ENCODE data around the gene ST3GAL4.
"Not testable (repeated sequence)": the region's sequence is repeated elsewhere in the genome, so short reads cannot be mapped to it uniquely, and the experiment has no call there.

Gene ST3GAL4

DNA sequence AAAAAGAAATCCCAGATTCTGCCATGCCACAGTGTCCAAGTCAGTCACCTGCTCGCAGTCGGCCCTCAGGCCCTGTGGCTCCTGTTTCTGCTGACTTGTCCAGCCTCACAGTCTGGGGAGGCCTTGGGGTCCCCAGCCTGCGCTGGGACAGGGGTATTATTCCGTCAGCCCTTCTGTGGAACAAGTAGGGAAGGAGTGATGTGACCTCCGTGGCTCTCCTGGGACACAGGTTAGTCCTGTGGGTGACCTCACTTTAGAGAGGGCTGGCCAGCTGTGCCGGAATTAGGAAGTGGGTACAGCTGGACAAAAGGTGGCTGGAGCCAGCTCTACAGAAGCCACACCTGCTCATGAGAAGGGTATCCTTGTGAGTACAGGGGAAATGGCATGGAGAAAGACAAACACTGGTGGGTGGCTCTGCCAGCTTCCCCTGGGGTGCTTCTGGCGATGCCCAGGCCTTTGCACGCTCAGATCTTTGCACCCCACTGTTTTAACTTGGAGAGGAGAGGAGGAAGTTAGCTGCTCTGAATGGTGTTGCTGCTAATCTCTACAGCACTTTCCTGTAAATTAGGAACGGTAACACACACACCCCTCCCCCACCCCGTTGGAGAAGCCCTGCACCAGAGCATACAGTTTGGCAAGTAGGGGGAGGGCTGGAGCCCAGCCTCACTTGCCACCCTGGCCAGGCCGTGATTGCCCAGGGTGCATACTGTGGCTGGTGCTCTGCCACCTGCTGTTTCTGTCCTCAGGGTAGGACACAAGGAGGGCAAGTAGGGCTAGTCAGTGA lies 13.0 kb downstream of the ST3GAL4 start:
- TF ChIP-seq, protein P1, sequence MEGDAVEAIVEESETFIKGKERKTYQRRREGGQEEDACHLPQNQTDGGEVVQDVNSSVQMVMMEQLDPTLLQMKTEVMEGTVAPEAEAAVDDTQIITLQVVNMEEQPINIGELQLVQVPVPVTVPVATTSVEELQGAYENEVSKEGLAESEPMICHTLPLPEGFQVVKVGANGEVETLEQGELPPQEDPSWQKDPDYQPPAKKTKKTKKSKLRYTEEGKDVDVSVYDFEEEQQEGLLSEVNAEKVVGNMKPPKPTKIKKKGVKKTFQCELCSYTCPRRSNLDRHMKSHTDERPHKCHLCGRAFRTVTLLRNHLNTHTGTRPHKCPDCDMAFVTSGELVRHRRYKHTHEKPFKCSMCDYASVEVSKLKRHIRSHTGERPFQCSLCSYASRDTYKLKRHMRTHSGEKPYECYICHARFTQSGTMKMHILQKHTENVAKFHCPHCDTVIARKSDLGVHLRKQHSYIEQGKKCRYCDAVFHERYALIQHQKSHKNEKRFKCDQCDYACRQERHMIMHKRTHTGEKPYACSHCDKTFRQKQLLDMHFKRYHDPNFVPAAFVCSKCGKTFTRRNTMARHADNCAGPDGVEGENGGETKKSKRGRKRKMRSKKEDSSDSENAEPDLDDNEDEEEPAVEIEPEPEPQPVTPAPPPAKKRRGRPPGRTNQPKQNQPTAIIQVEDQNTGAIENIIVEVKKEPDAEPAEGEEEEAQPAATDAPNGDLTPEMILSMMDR (IDR thresholded peaks at IDR 0.05) = 0 out of 2 replicates have a peak, but pooled peaks have one; percentile 7
- H3K27ac ChIP-seq = not testable (repeated sequence)

DNA sequence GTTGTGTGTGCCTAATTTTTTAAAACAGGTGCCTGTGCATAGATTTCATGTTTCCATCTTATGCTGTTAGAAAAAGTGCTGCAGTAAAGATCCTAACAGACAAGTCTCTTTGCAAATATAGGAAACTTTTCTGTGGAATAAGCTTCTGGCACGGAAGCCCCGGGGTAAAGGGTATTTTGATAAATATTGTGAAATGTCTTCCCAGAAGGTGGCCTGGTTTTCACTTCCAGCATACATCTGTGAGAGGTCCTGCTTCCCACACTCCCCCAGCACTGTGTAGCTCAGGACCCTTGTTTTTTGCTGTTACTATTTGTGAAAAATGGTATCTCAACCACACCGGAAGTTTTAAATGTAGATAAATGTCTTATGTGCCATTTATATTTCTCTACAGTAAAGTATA lies 14.5 kb downstream of the ST3GAL4 start:
- TF ChIP-seq, protein P1 (IDR thresholded peaks at IDR 0.05) = no peak
- TF ChIP-seq ZFX (IDR thresholded peaks at IDR 0.05; ENCODE audit: borderline replicate concordance) = no peak
- H3K27ac ChIP-seq = no peak overlapping the region

DNA sequence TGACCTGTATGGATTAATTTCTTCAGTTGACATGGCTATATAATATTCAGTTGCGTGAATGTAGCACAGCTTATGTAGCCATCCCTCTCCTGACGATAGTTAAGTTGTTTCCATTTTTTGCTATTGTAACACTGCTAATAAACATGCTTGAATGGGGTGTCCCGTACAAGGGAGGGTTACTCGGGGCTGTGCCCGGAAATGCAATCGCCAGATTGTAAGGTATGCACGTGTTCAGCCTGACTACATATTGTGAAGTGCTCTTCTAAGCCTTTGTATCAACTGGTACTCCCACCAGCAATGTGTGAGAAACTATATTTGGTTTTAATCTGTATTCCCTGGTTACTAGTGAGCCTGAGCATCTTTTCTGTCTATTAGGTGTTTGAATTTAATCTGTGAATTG lies 16.1 kb downstream of the ST3GAL4 start:
- TF ChIP-seq, protein P1 (IDR thresholded peaks at IDR 0.05) = no peak
- TF ChIP-seq ZFX (IDR thresholded peaks at IDR 0.05; ENCODE audit: borderline replicate concordance) = no peak
- H3K27ac ChIP-seq = no peak overlapping the region

DNA sequence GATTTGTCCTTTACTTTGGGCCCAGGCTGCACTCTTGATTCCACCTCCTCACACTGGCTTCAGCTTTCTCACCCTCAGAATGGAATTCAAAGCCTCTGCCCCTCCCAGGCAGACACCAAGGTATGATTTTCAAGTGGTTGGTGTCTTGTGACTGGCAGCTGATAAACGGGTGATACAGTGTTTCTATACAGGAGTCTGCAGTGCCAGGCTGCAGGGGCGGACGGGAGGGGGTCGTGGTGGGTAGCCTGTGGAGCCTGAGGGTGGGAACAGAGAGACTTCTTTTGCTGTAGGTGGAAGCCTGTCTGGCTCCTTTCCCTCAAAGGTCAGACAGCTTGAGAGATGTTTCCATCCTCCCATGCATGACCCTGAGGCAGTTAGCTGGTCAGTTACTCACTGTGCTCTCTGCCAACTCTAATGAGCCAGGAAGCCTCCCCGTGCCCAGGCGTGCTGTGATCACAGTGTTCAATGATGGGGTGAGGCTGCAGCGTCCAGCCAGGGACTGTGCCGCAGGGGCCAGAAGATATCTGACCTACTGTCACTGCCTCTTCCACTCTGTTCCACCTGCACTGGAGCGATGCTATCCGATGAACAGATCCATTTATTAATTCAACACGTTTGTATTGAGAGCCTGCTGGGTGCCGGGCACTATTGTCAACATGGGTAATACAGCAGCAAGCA lies 18.0 kb downstream of the ST3GAL4 start:
- not testable (repeated sequence) for H3K27ac ChIP-seq

DNA sequence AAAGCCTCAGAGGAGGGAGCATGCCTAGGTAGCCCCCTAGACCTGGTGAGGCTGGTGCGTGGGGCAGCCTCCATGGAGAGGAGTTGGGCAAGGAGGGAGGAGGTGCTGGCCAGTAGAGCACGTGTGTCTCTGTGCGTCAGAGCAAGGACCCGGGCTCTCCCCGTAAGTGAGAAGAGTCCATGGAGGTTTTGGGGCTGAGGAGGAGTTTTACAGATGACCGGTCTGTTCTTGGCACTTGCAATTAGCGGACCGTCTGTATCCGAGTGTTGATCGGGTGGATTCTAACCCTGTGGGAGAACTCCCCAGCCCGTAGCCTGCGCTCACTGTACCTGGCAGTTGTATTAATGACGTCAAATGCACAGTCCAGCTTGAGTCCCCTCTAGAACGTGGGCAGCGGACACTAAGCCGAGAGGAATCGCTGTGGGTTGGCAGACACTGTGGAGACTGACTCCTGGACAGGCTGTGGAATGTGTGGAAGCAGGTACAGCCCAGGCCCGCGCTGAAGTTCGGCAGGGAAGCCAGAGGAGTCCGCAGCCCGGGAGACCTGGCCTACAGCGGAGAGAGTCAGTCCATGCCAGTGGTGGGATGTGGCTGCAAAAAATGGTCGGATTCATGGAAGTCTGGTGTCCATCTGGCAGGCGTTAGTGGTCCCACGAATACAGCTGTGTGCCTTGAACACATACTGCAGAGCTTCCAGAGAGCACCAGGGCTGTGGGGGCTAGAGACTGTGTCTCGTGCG lies 19.2 kb downstream of the ST3GAL4 start:
- H3K27ac ChIP-seq = not testable (repeated sequence)

DNA sequence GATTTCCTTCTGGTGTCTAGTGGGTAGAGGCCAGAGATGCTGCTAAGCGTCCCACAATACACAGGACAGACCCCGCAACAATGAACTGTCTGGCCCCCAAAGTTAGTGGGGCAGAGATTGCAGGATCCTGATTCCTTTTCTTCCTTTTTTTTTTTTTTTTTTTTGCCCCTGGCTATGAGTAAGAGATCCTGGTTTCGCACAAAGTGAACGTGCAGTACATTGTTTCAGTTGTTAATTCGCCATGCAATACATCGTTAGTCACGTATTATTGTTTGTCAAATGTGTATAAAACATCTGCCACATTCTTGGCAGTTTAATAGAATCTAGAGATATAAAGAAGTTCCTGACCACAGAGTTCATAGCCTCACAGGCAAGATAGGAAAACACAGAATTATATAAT lies 20.2 kb downstream of the ST3GAL4 start:
- TF ChIP-seq ZFX (IDR thresholded peaks at IDR 0.05; ENCODE audit: borderline replicate concordance) = no peak
- TF ChIP-seq, protein P1 (IDR thresholded peaks at IDR 0.05) = no peak
- H3K27ac ChIP-seq = no peak overlapping the region

DNA sequence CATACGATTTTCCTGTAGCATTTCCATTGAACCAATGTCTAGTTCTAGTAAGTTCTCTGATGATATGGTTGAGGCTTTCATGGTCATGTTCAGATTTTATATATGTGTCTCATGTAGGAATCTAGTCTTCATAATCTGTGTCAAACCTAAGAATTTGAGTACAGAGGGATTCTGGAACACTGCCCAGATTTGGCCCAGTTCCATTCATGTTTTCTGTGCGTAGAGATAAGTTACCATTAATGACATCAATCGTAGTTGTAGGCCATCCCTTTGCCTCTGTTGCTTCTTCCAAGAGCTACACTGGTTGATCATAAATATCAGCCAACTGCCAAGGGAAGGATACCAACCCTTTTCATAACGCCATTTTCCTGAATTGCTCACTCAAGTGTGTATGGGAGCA lies 23.3 kb downstream of the ST3GAL4 start:
- H3K27ac ChIP-seq = no peak overlapping the region
- TF ChIP-seq, protein P1 (IDR thresholded peaks at IDR 0.05) = no peak
- no peak for TF ChIP-seq ZFX (IDR thresholded peaks at IDR 0.05; ENCODE audit: borderline replicate concordance)

DNA sequence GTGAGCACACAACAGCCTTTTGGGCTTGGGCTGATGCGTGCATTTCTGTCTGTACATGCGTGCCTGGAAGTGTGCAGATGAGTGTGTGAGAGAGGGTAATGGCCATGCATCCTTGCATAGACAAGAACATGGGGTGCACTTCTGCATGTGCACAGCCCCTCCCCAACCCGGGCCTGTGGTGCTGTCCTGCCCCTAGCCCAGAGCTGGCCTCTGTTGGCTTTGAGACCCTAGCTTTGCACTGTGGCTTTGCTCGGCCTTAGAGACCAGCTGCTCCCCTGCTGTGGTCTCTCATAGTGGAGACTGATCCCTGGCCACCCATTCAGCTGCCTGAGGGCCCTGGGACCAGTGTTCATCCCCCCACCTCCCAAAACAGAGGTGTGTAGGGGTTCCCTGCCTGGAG lies 25.4 kb downstream of the ST3GAL4 start:
- TF ChIP-seq ZFX (IDR thresholded peaks at IDR 0.05; ENCODE audit: borderline replicate concordance) = no peak
- TF ChIP-seq, protein P1 (IDR thresholded peaks at IDR 0.05) = no peak
- no peak overlapping the region for H3K27ac ChIP-seq

DNA sequence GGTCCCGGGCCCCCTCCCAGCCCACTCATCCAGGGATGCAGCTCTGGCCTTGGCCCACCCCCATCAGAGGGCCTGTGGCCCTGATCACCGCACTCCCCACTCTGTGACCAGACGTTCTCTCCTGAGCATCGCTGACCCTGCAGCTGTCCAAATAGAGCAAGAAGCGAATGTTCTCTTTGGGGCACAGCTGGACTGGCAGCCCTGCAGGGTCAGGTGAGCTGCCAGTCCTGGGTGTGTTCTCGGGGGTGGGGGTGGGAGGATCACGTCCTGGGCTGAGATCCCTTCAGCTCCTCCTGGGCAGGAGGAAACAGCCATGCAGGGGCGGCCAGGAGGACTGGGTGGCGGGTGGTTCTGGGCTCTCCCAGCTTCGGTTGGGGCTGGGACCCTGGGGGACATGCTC lies 26.5 kb downstream of the ST3GAL4 start:
- H3K27ac ChIP-seq = not testable (repeated sequence)

DNA sequence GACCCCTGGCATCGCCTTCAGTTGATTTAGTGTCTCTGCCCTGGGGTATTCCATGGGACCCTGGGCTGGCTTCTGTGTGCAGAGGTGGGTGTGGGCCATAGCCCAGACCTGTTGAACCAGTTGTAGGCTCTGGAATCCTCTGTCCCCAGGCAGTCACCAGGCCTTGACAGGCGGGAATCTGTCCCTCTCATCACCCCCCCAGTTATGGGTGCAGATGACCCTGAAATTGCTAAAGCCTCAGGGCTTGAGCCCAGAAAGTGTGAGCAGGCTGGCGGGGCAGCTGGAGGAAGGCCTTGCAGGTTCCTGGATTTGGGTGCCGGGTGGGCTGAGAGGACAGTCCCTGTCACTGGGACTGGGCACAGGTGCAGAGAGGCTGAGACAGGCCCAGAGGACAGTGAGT lies 27.2 kb downstream of the ST3GAL4 start:
- H3K27ac ChIP-seq = not testable (repeated sequence)

Data from 22Rv1 (cell line).